Body of pancreas (tissue), 4 donors: Measurements from ENCODE around the gene ARAP2.

Experiments used
- POLR2A ChIP-seq, 3 donors: fragments of 450-650 bp; IDR thresholded peaks; one replicate each; pipeline ENCODE4 v1.6.1; 2016; ENCODE audit warnings: antibody characterized with exemption in 3 of 3, mild to moderate bottlenecking in 2 of 3
- TF ChIP-seq, protein P1 (sequence below), 7 experiments: fragments of 450-650 bp in 4 of 7; fragments of 200-600 bp in 3 of 7; sonication (generic) in 3 of 7; IDR thresholded peaks; one replicate each; pipeline ENCODE4 v1.5.1; 2016 to 2019; ENCODE audit warnings: antibody characterized with exemption in 7 of 7

DNA sequence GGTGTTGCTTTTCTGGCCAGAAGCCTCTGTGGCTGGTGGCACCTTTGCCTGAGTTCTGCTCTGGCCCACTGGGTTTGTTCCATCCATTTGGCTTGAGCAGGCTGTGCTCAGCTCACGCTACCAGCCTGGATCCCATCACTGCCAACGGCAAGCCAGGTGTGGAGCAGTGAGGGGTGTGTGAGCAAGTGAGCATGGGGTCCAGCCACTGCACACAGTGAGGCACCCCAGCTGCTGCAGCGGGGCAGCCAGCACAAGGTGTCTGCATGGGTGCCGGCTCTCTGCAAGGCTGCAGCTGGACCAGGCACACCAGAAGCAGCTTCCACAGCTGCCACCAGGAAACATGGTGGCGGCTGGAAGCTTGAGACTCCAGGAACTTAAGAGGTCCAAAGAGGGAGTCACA lies 46.8 kb downstream of the ARAP2 start:
- TF ChIP-seq, protein P1, sequence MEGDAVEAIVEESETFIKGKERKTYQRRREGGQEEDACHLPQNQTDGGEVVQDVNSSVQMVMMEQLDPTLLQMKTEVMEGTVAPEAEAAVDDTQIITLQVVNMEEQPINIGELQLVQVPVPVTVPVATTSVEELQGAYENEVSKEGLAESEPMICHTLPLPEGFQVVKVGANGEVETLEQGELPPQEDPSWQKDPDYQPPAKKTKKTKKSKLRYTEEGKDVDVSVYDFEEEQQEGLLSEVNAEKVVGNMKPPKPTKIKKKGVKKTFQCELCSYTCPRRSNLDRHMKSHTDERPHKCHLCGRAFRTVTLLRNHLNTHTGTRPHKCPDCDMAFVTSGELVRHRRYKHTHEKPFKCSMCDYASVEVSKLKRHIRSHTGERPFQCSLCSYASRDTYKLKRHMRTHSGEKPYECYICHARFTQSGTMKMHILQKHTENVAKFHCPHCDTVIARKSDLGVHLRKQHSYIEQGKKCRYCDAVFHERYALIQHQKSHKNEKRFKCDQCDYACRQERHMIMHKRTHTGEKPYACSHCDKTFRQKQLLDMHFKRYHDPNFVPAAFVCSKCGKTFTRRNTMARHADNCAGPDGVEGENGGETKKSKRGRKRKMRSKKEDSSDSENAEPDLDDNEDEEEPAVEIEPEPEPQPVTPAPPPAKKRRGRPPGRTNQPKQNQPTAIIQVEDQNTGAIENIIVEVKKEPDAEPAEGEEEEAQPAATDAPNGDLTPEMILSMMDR (IDR thresholded peaks at IDR 0.05) = no peak
- TF ChIP-seq POLR2A (IDR thresholded peaks at IDR 0.05) = no peak
